Left hindlimb (tissue), 1 donor: ENCODE data around the gene RXRG.
A peak's percentile ranks its signal among the peaks of the same experiment; 100 is the strongest.

ENCODE experiments used
- DNase-seq: peaks from one replicate; pipeline ENCODE4 v3.0.0-alpha.2; 2018

Gene RXRG

GRCh38 chr1:165445388-165445787 is 462 bp upstream of the RXRG start:
- no peak for DNase-seq

- peak; percentile 64 for DNase-seq
These were observed 1.2 kb downstream of the RXRG start for GRCh38 chr1:165443539-165444311.

- no peak for DNase-seq
These were observed 2.3 kb downstream of the RXRG start for GRCh38 chr1:165442653-165443052.

GRCh38 chr1:165442053-165442452 is 2.9 kb downstream of the RXRG start:
- DNase-seq: no peak

- no peak for DNase-seq
These were observed 3.6 kb downstream of the RXRG start for GRCh38 chr1:165441166-165441880.

- DNase-seq: no peak
These were observed 5.6 kb downstream of the RXRG start for GRCh38 chr1:165439330-165439729.

- DNase-seq: no peak
These were observed 7.9 kb downstream of the RXRG start for GRCh38 chr1:165436994-165437393.

- DNase-seq: no peak
These were observed 9.1 kb downstream of the RXRG start for GRCh38 chr1:165435801-165436200.

- DNase-seq: no peak
These were observed 10.6 kb downstream of the RXRG start for GRCh38 chr1:165434281-165434680.

GRCh38 chr1:165431079-165431478 is 13.8 kb downstream of the RXRG start:
- DNase-seq: no peak

- no peak for DNase-seq
These were observed 18.2 kb downstream of the RXRG start for GRCh38 chr1:165426745-165427144.

GRCh38 chr1:165425621-165426020 is 19.3 kb downstream of the RXRG start:
- DNase-seq: no peak

GRCh38 chr1:165424454-165425216 is 20.3 kb downstream of the RXRG start:
- no peak for DNase-seq

- DNase-seq: no peak
These were observed 21.8 kb downstream of the RXRG start for GRCh38 chr1:165423136-165423535.

GRCh38 chr1:165420655-165421054 is 24.3 kb downstream of the RXRG start:
- no peak for DNase-seq

GRCh38 chr1:165419839-165420238 is 25.1 kb downstream of the RXRG start:
- no peak for DNase-seq

- DNase-seq: no peak
These were observed 26.7 kb downstream of the RXRG start for GRCh38 chr1:165418195-165418594.

- no peak for DNase-seq
These were observed 28.1 kb downstream of the RXRG start for GRCh38 chr1:165416876-165417275.

GRCh38 chr1:165415068-165415467 is 29.9 kb downstream of the RXRG start:
- no peak for DNase-seq

- no peak for DNase-seq
These were observed 30.3 kb downstream of the RXRG start for GRCh38 chr1:165414620-165415019.

GRCh38 chr1:165411396-165411795 is 33.5 kb downstream of the RXRG start:
- no peak for DNase-seq

GRCh38 chr1:165409657-165410358 is 35.1 kb downstream of the RXRG start:
- DNase-seq: no peak

- no peak for DNase-seq
These were observed 36.4 kb downstream of the RXRG start for GRCh38 chr1:165408518-165408917.
